Memory B cell (primary cell): ENCODE data around the gene FURIN.
"Not testable (repeated sequence)": the region's sequence is repeated elsewhere in the genome, so short reads cannot be mapped to it uniquely, and the experiment has no call there.

Experiments used
- ATAC-seq: fragments of 150-1000 bp; cut with Tn5 transposase; 2 replicates; pipeline ENCODE4 v1.10.0; 2021; ENCODE audit warnings: low read depth, mild to moderate bottlenecking, moderate library complexity
- DNase-seq, 2 donors: peaks; one replicate each; pipeline ENCODE4 v3.0.0; 2022; ENCODE audit warnings: low spot score in 2 of 2
- H3K27ac Mint-ChIP-seq: one replicate; pipeline ENCODE4 v1.8.0; 2022; ENCODE audit warnings: mild to moderate bottlenecking, moderate library complexity, mixed read lengths
- H3K27me3 Mint-ChIP-seq: one replicate; pipeline ENCODE4 v1.8.0; 2022; ENCODE audit warnings: mixed read lengths
- H3K36me3 Mint-ChIP-seq: one replicate; pipeline ENCODE4 v1.8.0; 2022; ENCODE audit warnings: mild to moderate bottlenecking, mixed read lengths
- H3K4me1 Mint-ChIP-seq: one replicate; pipeline ENCODE4 v1.8.0; 2022; ENCODE audit warnings: mixed read lengths
- H3K4me3 Mint-ChIP-seq: one replicate; pipeline ENCODE4 v1.8.0; 2022; ENCODE audit warnings: mild to moderate bottlenecking, moderate library complexity, mixed read lengths
- H3K9me3 Mint-ChIP-seq: one replicate; pipeline ENCODE4 v1.8.0; 2022; ENCODE audit warnings: mixed read lengths

The FURIN gene

DNA sequence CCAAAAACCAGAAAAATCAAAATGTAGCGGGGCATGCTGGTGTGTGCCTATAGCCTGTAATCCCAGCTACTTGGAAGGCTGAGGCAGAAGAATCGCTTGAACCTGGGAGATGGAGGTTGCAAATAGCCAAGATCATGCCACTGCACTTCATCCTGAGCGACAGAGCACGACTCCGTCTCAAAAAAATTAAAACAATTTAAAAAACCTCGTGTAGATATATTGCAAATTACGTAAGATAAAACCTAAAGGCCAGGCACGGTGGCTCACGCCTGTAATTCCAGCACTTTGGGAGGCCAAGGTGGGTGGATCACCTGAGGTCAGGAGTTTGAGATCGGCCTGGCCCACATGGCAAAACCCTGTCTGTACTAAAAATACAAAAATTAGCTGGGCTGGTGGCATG, 58.4 kb downstream of the FURIN start:
- not testable (repeated sequence) for DNase-seq, H3K9me3 Mint-ChIP-seq, H3K27ac Mint-ChIP-seq, H3K4me3 Mint-ChIP-seq, H3K27me3 Mint-ChIP-seq, ATAC-seq, H3K36me3 Mint-ChIP-seq
- peaks cover 14% of the 10 kb centered on the region for H3K4me1 Mint-ChIP-seq

DNA sequence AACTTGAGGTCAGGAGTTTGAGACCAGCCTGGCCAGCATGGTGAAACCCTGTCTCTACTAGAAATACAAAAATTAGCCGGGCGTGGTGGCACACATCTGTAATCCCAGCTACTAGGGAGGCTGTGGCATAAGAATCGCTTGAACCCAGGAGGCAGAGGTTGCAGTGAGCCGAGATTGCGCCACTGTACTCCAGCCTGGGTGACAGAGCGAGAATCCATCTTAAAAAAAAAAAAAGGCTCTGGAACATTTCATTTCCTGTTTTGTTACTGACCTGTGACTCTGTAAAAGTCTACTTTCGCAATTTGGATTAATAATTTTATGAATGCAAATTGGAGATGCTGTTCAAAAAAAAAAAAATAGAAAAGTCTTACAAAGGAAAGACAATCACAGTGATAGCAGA, 59.7 kb downstream of the FURIN start:
- Mint-ChIP-seq H3K4me1 (peaks cover 18% of the 10 kb centered on the region), H3K4me3 (peak overlapping the region; percentile 39)
- not testable (repeated sequence) for H3K9me3 Mint-ChIP-seq, H3K36me3 Mint-ChIP-seq, H3K27me3 Mint-ChIP-seq, DNase-seq, H3K27ac Mint-ChIP-seq, ATAC-seq

DNA sequence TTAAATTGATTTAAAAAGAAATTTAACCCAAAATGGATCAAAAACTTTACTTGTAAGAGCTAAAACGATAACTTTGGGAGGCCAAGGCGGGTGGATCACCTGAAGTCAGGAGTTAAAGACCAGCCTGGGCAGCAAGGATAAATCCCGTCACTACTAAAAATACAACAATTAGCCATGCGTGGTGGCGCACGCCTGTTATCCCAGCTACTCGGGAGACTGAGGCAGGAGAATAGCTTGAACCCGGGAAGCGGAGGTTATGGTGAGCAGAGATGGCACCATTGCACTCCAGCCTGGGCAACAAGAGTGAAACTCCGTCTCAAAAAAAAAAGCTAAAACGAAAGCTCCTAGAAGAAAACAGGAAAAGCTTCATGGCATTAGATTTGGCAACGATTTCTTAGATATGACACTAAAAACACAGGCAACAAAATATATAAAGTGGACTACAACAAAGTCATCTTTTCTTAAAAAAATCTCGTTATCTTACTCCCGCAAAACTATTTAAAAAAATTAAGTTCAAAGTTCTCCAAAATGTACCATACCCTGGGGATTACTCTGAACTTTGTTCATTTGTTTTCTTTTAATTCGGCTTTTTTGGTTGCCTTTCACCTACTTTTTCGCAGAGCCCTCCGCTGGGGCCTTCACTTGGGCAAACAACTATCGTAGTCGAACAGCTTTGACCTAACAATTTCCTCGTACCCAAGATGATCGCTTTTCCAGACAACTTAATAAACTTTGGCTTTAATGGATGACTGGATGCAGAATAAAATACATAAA, 61.0 kb downstream of the FURIN start:
- Mint-ChIP-seq H3K36me3 (no peaks in the 10 kb centered on the region), H3K4me3 (peak overlapping the region; percentile 99), H3K27me3 (no peaks in the 10 kb centered on the region), H3K9me3 (no peaks in the 10 kb centered on the region), H3K27ac (peak overlapping the region; percentile 95), H3K4me1 (peaks cover 22% of the 10 kb centered on the region)
- DNase-seq (no peak), ATAC-seq (no peak)

DNA sequence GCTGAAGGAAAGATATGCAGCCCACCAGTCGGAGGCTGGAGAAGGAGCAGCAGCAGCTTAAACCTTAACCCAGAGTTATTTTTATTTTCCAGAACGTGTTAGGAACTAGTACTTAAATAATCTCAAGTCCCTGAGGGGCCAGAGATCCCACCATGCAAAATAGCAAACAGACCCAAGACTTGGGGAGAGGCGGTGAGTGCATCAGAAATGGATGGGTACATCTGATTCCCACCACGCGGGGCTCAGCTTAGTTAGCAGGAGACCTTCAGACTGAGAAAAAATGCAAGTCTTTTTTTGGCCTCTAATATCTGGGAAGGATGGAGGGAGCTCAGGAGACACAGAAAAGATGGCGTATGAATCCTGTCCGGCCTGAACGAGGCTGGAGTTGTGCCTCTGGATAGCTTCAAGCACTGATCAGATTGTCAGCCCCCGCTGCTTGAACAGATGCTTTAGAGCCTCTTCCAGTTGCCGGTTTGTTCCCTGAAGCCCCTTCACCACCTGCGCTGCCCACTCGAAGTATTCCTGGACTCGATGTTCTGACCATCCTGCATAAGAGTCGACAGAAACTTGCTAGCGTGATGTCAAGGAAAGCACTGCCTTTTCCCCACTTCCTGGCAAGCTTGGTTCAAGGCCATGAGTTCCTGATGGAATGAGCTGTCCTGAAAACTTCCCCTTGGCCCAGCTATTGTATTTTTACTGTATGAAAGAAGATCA, 62.6 kb downstream of the FURIN start:
- ATAC-seq (no peak), DNase-seq (no peak)
- Mint-ChIP-seq H3K36me3 (no peaks in the 10 kb centered on the region), H3K4me1 (peaks cover 27% of the 10 kb centered on the region), H3K27me3 (no peaks in the 10 kb centered on the region), H3K27ac (peak overlapping the region; percentile 95), H3K4me3 (peak overlapping the region; percentile 99), H3K9me3 (no peaks in the 10 kb centered on the region)

GRCh38 chr15:90931575-90931827, 63.1 kb downstream of the FURIN start:
- H3K27ac Mint-ChIP-seq, result peak overlapping the region; percentile 95
- peak overlapping the region; percentile 99 for H3K4me3 Mint-ChIP-seq
- no peak for DNase-seq
- peaks cover 32% of the 10 kb centered on the region for H3K4me1 Mint-ChIP-seq
- no peaks in the 10 kb centered on the region for H3K27me3 Mint-ChIP-seq
- H3K36me3 Mint-ChIP-seq, result no peaks in the 10 kb centered on the region
- no peak for ATAC-seq
- no peaks in the 10 kb centered on the region for H3K9me3 Mint-ChIP-seq

GRCh38 chr15:90931828-90932659, 63.7 kb downstream of the FURIN start, which contains the start of gene HDDC3:
TSS of gene HDDC3 (minus strand) at chr15:90932549. CDS start at chr15:90932540, 9 bp downstream.
- no peaks in the 10 kb centered on the region for H3K27me3 Mint-ChIP-seq
- H3K4me3 Mint-ChIP-seq, result peak within 1 kb of the TSS; percentile 99
- peak; percentile 89 to 96 for DNase-seq
- no peaks in the 10 kb centered on the region for H3K9me3 Mint-ChIP-seq
- ATAC-seq, result peak; percentile 55
- peak within 1 kb of the TSS; percentile 95 for H3K27ac Mint-ChIP-seq
- no peaks in the 10 kb centered on the region for H3K36me3 Mint-ChIP-seq
- peaks cover 36% of the 10 kb centered on the region for H3K4me1 Mint-ChIP-seq

DNA sequence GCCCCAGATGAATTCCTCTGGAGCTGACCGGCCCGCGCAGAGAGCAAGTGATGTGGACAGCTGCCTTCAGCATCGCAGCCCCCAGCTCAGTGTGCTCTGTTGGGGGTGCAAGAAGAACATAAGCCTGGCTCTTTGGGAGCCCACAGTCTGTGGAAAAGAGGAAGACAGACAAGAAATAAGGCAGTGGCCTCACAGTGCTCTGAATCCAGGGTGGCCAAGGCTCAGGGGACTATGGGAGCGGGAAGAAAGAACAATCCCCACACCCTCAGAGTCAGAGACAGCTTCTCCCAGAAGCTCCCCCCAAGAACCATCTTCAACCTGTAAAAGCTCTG, 64.2 kb downstream of the FURIN start:
- ATAC-seq (no peak), DNase-seq (no peak)
- peak overlapping the region; percentile 99 for H3K4me3 Mint-ChIP-seq
- no peaks in the 10 kb centered on the region for H3K9me3 Mint-ChIP-seq
- peaks cover 36% of the 10 kb centered on the region for H3K4me1 Mint-ChIP-seq
- H3K36me3 Mint-ChIP-seq, result no peaks in the 10 kb centered on the region
- H3K27ac Mint-ChIP-seq, result peak overlapping the region; percentile 95
- no peaks in the 10 kb centered on the region for H3K27me3 Mint-ChIP-seq
